Measurements from ENCODE around the gene ESRP2. TPM values are rescaled to one million over a fixed set of nuclear protein-coding genes. Genes with fewer than 3 reads are reported as not detected.

Gene ESRP2
- total RNA-seq, 2 experiments from 2014 or later, result not detected

GRCh38 chr16:68235108-68235886 is 630 bp downstream of the ESRP2 start:
- ChIA-PET POLR2A (interaction anchor here (1.3 to 1.9 kb wide), 3 partner anchors 11 to 50 kb away, joined by 3 to 9 read pairs (median 3); partner anchors contain the start of gene PLA2G15), CTCF (interaction anchor here (1.2 to 2.4 kb wide), 2 partner anchors 29 to 94 kb away, joined by 6 to 7 read pairs; partner anchors contain the start of gene SLC7A6)
- no peak overlapping the region for H3K27ac Mint-ChIP-seq
- no peak for DNase-seq
- peaks cover 4% of the 10 kb centered on the region for H3K27me3 Mint-ChIP-seq
- H3K4me3 Mint-ChIP-seq, result peak overlapping the region; percentile 1
- peaks cover 32% of the 10 kb centered on the region for H3K4me1 Mint-ChIP-seq
- peaks cover 11% of the 10 kb centered on the region for H3K36me3 Mint-ChIP-seq (ENCODE audit: low read depth)
- no peaks in the 10 kb centered on the region for H3K9me3 Mint-ChIP-seq

GRCh38 chr16:68234188-68235107 is 1.5 kb downstream of the ESRP2 start:
- Mint-ChIP-seq H3K27ac (no peak overlapping the region), H3K36me3 (ENCODE audit: low read depth) (peaks cover 12% of the 10 kb centered on the region), H3K4me3 (no peak overlapping the region), H3K9me3 (no peaks in the 10 kb centered on the region), H3K4me1 (peaks cover 30% of the 10 kb centered on the region), H3K27me3 (peaks cover 4% of the 10 kb centered on the region)
- no peak for DNase-seq
- CTCF ChIA-PET, result interaction anchor here (1.2 kb wide), 1 partner anchor 95 kb away, joined by 6 read pairs; no protein-coding TSS in a partner anchor
- POLR2A ChIA-PET, result interaction anchor here (1.3 kb wide), 1 partner anchor 51 kb away, joined by 3 read pairs; no protein-coding TSS in a partner anchor

- H3K27ac Mint-ChIP-seq, result no peak overlapping the region
- H3K9me3 Mint-ChIP-seq, result no peaks in the 10 kb centered on the region
- ChIA-PET POLR2A (no interaction called here), CTCF (interaction anchor here (1.2 kb wide), 1 partner anchor 95 kb away, joined by 6 read pairs; no protein-coding TSS in a partner anchor)
- H3K27me3 Mint-ChIP-seq, result peaks cover 4% of the 10 kb centered on the region
- peaks cover 32% of the 10 kb centered on the region for H3K4me1 Mint-ChIP-seq
- DNase-seq, result no peak
- peaks cover 18% of the 10 kb centered on the region for H3K36me3 Mint-ChIP-seq (ENCODE audit: low read depth)
- no peak overlapping the region for H3K4me3 Mint-ChIP-seq
These were observed 2.1 kb downstream of the ESRP2 start for GRCh38 chr16:68233835-68234187.

GRCh38 chr16:68233085-68233834 is 2.7 kb downstream of the ESRP2 start:
- POLR2A ChIA-PET, result no interaction called here
- no peaks in the 10 kb centered on the region for H3K9me3 Mint-ChIP-seq
- no peak for DNase-seq
- H3K27me3 Mint-ChIP-seq, result peaks cover 4% of the 10 kb centered on the region
- H3K36me3 Mint-ChIP-seq (ENCODE audit: low read depth), result peaks cover 18% of the 10 kb centered on the region
- CTCF ChIA-PET, result no interaction called here
- H3K4me1 Mint-ChIP-seq, result peaks cover 29% of the 10 kb centered on the region
- peak overlapping the region; percentile 28 for H3K27ac Mint-ChIP-seq
- no peak overlapping the region for H3K4me3 Mint-ChIP-seq

- POLR2A ChIA-PET, result no interaction called here
- no peak overlapping the region for H3K4me3 Mint-ChIP-seq
- CTCF ChIA-PET, result no interaction called here
- peaks cover 4% of the 10 kb centered on the region for H3K27me3 Mint-ChIP-seq
- H3K9me3 Mint-ChIP-seq, result no peaks in the 10 kb centered on the region
- no peak for DNase-seq
- peaks cover 31% of the 10 kb centered on the region for H3K4me1 Mint-ChIP-seq
- H3K36me3 Mint-ChIP-seq (ENCODE audit: low read depth), result peaks cover 25% of the 10 kb centered on the region
- H3K27ac Mint-ChIP-seq, result no peak overlapping the region
These were observed 3.6 kb downstream of the ESRP2 start for GRCh38 chr16:68232335-68232734.

GRCh38 chr16:68231384-68232136 is 4.4 kb downstream of the ESRP2 start:
- Mint-ChIP-seq H3K4me1 (peaks cover 31% of the 10 kb centered on the region), H3K36me3 (ENCODE audit: low read depth) (peaks cover 31% of the 10 kb centered on the region), H3K9me3 (no peaks in the 10 kb centered on the region), H3K27ac (no peak overlapping the region), H3K4me3 (no peak overlapping the region), H3K27me3 (peaks cover 4% of the 10 kb centered on the region)
- ChIA-PET CTCF (interaction anchor here (0.6 kb wide), 1 partner anchor 247 kb away, joined by 3 read pairs; no protein-coding TSS in a partner anchor), POLR2A (no interaction called here)
- no peak for DNase-seq

GRCh38 chr16:68230956-68231355 is 5.0 kb downstream of the ESRP2 start:
- H3K27me3 Mint-ChIP-seq, result peaks cover 2% of the 10 kb centered on the region
- H3K4me1 Mint-ChIP-seq, result peaks cover 31% of the 10 kb centered on the region
- H3K4me3 Mint-ChIP-seq, result no peak overlapping the region
- CTCF ChIA-PET, result interaction anchor here (0.6 to 1.3 kb wide), 2 partner anchors 137 to 246 kb away, joined by 3 read pairs; no protein-coding TSS in a partner anchor
- no peaks in the 10 kb centered on the region for H3K9me3 Mint-ChIP-seq
- H3K27ac Mint-ChIP-seq, result peak overlapping the region; percentile 23
- no peak for DNase-seq
- POLR2A ChIA-PET, result no interaction called here
- peaks cover 35% of the 10 kb centered on the region for H3K36me3 Mint-ChIP-seq (ENCODE audit: low read depth)

- Mint-ChIP-seq H3K27ac (no peak overlapping the region), H3K36me3 (ENCODE audit: low read depth) (peaks cover 43% of the 10 kb centered on the region), H3K4me1 (peaks cover 39% of the 10 kb centered on the region), H3K9me3 (no peaks in the 10 kb centered on the region), H3K27me3 (peaks cover 2% of the 10 kb centered on the region), H3K4me3 (no peak overlapping the region)
- ChIA-PET CTCF (interaction anchor here (0.6 to 1.3 kb wide), 4 partner anchors 136 to 257 kb away, joined by 3 to 4 read pairs (median 3); partner anchors contain the start of gene NFATC3), POLR2A (no interaction called here)
- DNase-seq, result no peak
These were observed 5.8 kb downstream of the ESRP2 start for GRCh38 chr16:68230176-68230571.

- CTCF ChIA-PET, result interaction anchor here (0.6 to 1.3 kb wide), 4 partner anchors 136 to 256 kb away, joined by 3 to 4 read pairs (median 3); partner anchors contain the start of gene NFATC3
- Mint-ChIP-seq H3K9me3 (no peaks in the 10 kb centered on the region), H3K27ac (no peak overlapping the region), H3K4me3 (no peak overlapping the region), H3K27me3 (peaks cover under 1% of the 10 kb centered on the region), H3K4me1 (peaks cover 37% of the 10 kb centered on the region), H3K36me3 (ENCODE audit: low read depth) (peaks cover 43% of the 10 kb centered on the region)
- DNase-seq, result no peak
- POLR2A ChIA-PET, result no interaction called here
These were observed 6.3 kb downstream of the ESRP2 start for GRCh38 chr16:68229431-68230175.

- no peak for DNase-seq
- H3K4me1 Mint-ChIP-seq, result peaks cover 36% of the 10 kb centered on the region
- POLR2A ChIA-PET, result interaction anchor here (1.0 to 1.8 kb wide), 3 partner anchors 9 to 49 kb away, joined by 3 to 5 read pairs (median 3); no protein-coding TSS in a partner anchor
- no peaks in the 10 kb centered on the region for H3K9me3 Mint-ChIP-seq
- peak overlapping the region; percentile 6 for H3K27ac Mint-ChIP-seq
- peaks cover 42% of the 10 kb centered on the region for H3K36me3 Mint-ChIP-seq (ENCODE audit: low read depth)
- no peak overlapping the region for H3K4me3 Mint-ChIP-seq
- H3K27me3 Mint-ChIP-seq, result no peaks in the 10 kb centered on the region
- CTCF ChIA-PET, result interaction anchor here (0.8 to 1.2 kb wide), 6 partner anchors 9 to 188 kb away, joined by 3 to 7 read pairs (median 4); no protein-coding TSS in a partner anchor
These were observed 7.3 kb downstream of the ESRP2 start for GRCh38 chr16:68228652-68229051.

- no peaks in the 10 kb centered on the region for H3K9me3 Mint-ChIP-seq
- ChIA-PET POLR2A (interaction anchor here (1.0 to 1.8 kb wide), 3 partner anchors 9 to 48 kb away, joined by 3 to 5 read pairs (median 3); no protein-coding TSS in a partner anchor), CTCF (interaction anchor here (0.8 to 1.2 kb wide), 6 partner anchors 9 to 187 kb away, joined by 3 to 7 read pairs (median 4); no protein-coding TSS in a partner anchor)
- peaks cover 33% of the 10 kb centered on the region for H3K4me1 Mint-ChIP-seq
- H3K36me3 Mint-ChIP-seq (ENCODE audit: low read depth), result peaks cover 42% of the 10 kb centered on the region
- no peak for DNase-seq
- H3K27ac Mint-ChIP-seq, result peak overlapping the region; percentile 64
- no peak overlapping the region for H3K4me3 Mint-ChIP-seq
- no peaks in the 10 kb centered on the region for H3K27me3 Mint-ChIP-seq
These were observed 7.9 kb downstream of the ESRP2 start for GRCh38 chr16:68227850-68228553.
